Measurements from ENCODE around the gene PAPSS1.

DNA sequence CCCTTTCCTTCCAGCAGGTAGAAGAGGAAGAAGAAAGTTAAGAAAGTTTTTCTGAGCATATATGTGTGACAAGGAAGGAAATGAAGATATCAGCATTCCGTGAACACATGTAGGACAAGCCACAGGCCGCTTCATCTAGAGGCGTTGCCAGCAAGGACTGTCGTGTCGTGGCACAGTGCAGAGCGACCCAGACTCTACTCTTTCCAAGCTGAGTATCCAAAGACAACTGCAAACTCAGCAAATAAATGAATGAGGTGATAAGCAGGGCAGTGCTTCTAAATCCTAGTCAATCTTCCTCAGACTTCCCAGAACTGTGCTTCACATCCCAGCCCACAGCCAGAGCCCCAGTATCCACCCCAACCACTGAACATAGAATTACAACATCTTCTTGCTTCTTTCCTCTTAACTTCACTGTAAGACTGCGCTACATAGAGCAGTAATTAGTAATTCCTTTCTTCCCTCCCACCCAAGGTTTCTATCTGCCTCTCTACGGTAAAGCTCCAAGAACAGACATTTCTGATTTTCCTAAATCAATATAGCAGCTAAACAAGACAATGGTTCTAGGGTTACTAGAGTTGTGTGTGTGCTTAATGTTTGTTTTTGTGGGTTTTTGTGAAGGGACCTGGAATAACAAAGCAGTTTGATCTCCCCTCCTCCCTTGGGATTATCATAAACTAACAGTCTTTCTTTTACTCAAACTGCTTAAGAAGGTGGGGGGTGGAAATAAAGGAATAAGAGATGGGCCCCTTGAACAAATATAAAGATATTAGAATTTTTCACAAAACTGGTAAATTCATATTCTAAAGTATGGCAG lies 71.6 kb downstream of the PAPSS1 start:
- TF ChIP-seq, protein P1, sequence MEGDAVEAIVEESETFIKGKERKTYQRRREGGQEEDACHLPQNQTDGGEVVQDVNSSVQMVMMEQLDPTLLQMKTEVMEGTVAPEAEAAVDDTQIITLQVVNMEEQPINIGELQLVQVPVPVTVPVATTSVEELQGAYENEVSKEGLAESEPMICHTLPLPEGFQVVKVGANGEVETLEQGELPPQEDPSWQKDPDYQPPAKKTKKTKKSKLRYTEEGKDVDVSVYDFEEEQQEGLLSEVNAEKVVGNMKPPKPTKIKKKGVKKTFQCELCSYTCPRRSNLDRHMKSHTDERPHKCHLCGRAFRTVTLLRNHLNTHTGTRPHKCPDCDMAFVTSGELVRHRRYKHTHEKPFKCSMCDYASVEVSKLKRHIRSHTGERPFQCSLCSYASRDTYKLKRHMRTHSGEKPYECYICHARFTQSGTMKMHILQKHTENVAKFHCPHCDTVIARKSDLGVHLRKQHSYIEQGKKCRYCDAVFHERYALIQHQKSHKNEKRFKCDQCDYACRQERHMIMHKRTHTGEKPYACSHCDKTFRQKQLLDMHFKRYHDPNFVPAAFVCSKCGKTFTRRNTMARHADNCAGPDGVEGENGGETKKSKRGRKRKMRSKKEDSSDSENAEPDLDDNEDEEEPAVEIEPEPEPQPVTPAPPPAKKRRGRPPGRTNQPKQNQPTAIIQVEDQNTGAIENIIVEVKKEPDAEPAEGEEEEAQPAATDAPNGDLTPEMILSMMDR (IDR thresholded peaks at IDR 0.05) = no peak
- no peak for TF ChIP-seq TEAD4 (IDR thresholded peaks at IDR 0.05; ENCODE audit: borderline replicate concordance, insufficient read depth)

All from SK-N-SH (cell line).